Endothelial cell of umbilical vein (primary cell): ENCODE data around the gene TMEM214.

Experiments
- EZH2 ChIP-seq: IDR thresholded peaks from 2 replicates; pipeline ENCODE4 v1.6.1; 2012; ENCODE audit warnings: borderline replicate concordance, low read depth, mild to moderate bottlenecking, moderate library complexity, low read length, inconsistent platforms; ENCODE audit not compliant: severe bottlenecking
- JUN ChIP-seq: IDR thresholded peaks from 2 replicates; pipeline ENCODE4 v1.6.1; 2011; ENCODE audit warnings: borderline replicate concordance, low read depth; ENCODE audit not compliant: insufficient read length, insufficient read depth
- MYC ChIP-seq: IDR thresholded peaks from one replicate; pipeline ENCODE4 v1.6.1; 2011; ENCODE audit warnings: mild to moderate bottlenecking, low read depth, low read length
- POLR2A ChIP-seq: IDR thresholded peaks from 2 replicates; pipeline ENCODE4 v1.6.1; 2012; ENCODE audit warnings: low read depth, mild to moderate bottlenecking, control low read depth, low read length
- TF ChIP-seq, protein P1 (sequence below), 2 donors: IDR thresholded peaks; 1 replicate in 1 of 2; 2 replicates in 1 of 2; pipeline ENCODE4 v1.5.1; 2011; ENCODE audit warnings: low read length in 2 of 2, mild to moderate bottlenecking in 2 of 2, moderate library complexity in 2 of 2, control low read depth in 1 of 2, inconsistent platforms in 1 of 2, low read depth in 1 of 2; ENCODE audit not compliant: insufficient read depth in 1 of 2; ENCODE audit errors: extremely low read depth in 1 of 2

DNA sequence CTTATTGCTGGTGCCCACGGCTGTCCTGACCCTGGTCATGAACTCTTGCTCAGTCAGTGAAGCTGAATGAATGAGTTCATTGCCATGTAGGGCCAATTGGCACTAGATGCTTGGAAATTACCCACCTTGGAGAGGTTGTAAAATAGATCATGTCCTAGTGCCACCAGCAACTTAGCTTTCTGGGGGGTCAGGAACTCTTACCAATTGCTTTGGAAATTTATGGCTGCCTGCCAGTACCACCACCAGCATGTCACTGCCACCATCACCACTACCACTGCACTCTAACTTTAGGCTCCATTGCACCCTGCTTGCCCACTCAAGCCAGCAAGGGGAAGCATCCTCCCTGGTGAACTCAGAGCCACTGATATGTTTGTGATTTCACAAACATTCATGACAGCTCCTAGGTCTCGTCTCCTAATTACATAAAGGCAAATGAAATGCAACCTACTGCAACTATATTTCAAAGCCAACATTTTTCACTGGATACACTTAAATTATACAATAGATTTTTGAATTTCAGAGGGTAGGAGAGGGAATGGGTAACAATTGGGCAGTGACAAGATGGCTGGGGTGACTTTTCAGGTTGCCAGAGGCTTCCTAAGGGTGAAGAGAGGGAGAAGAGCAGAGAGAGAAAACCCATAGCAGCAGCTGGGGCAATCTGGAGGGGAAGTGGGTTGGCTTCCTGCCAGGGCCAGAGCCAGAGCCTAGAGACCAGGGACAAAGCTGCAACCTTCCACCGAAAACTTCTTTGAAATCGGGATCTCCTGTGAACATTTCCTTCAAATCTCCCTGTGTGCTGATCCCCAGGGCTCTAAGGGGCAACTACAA, 42.2 kb downstream of the TMEM214 start:
- TF ChIP-seq, protein P1, sequence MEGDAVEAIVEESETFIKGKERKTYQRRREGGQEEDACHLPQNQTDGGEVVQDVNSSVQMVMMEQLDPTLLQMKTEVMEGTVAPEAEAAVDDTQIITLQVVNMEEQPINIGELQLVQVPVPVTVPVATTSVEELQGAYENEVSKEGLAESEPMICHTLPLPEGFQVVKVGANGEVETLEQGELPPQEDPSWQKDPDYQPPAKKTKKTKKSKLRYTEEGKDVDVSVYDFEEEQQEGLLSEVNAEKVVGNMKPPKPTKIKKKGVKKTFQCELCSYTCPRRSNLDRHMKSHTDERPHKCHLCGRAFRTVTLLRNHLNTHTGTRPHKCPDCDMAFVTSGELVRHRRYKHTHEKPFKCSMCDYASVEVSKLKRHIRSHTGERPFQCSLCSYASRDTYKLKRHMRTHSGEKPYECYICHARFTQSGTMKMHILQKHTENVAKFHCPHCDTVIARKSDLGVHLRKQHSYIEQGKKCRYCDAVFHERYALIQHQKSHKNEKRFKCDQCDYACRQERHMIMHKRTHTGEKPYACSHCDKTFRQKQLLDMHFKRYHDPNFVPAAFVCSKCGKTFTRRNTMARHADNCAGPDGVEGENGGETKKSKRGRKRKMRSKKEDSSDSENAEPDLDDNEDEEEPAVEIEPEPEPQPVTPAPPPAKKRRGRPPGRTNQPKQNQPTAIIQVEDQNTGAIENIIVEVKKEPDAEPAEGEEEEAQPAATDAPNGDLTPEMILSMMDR (IDR thresholded peaks at IDR 0.05; ENCODE audit: extremely low read depth in 1 of 2, insufficient read depth in 1 of 2, low read depth in 1 of 2, low read length in 2 of 2) = no peak
- TF ChIP-seq MYC (no peak), POLR2A (no peak), EZH2 (no peak), JUN (no peak)
